Hepatocyte (in vitro differentiated cells): ENCODE results near the gene ITPR1. TPM values are rescaled to one million over a fixed set of nuclear protein-coding genes. Genes with fewer than 3 reads are reported as not detected.

Source experiments
- DNase-seq: peaks from one replicate; pipeline ENCODE4 v3.0.0-alpha.2; 2016; ENCODE audit warnings: low spot score
- H2AFZ ChIP-seq: fragments of 200-600 bp; sonication (generic); 2 replicates; pipeline ENCODE4 v1.6.0; 2016; ENCODE audit warnings: antibody characterized with exemption, mild to moderate bottlenecking
- H3K27ac ChIP-seq: fragments of 200-600 bp; sonication (generic); 2 replicates; pipeline ENCODE4 v1.5.1; 2016; ENCODE audit warnings: mild to moderate bottlenecking
- H3K27me3 ChIP-seq: fragments of 200-600 bp; sonication (generic); 2 replicates; pipeline ENCODE4 v1.6.1; 2016
- H3K36me3 ChIP-seq: fragments of 200-600 bp; sonication (generic); replicated peaks from 2 replicates; pipeline ENCODE4 v1.5.1; 2016; ENCODE audit warnings: low read depth; ENCODE audit not compliant: insufficient read depth
- H3K4me1 ChIP-seq: fragments of 200-600 bp; sonication (generic); 2 replicates; pipeline ENCODE4 v1.5.1; 2016; ENCODE audit warnings: mild to moderate bottlenecking, moderate library complexity; ENCODE audit not compliant: insufficient read depth
- H3K4me2 ChIP-seq: fragments of 200-600 bp; sonication (generic); 2 replicates; pipeline ENCODE4 v1.6.0; 2016
- H3K4me3 ChIP-seq: fragments of 200-600 bp; sonication (generic); 2 replicates; pipeline ENCODE4 v1.5.1; 2016; ENCODE audit warnings: mild to moderate bottlenecking
- H3K79me2 ChIP-seq: fragments of 200-600 bp; sonication (generic); 2 replicates; pipeline ENCODE4 v1.6.0; 2017; ENCODE audit warnings: mild to moderate bottlenecking
- H3K9me2 ChIP-seq: fragments of 200-600 bp; sonication (generic); replicated peaks from 2 replicates; pipeline ENCODE4 v1.6.0; 2017; ENCODE audit warnings: mild to moderate bottlenecking; ENCODE audit not compliant: insufficient read depth
- H3K9me3 ChIP-seq: fragments of 200-600 bp; sonication (generic); 2 replicates; pipeline ENCODE4 v1.5.1; 2016; ENCODE audit warnings: low read depth, mild to moderate bottlenecking
- H4K20me1 ChIP-seq: fragments of 200-600 bp; sonication (generic); 2 replicates; pipeline ENCODE4 v1.6.0; 2016; ENCODE audit warnings: mild to moderate bottlenecking; ENCODE audit not compliant: insufficient read depth, poor library complexity, severe bottlenecking
- CTCF ChIP-seq: fragments of 200-600 bp; sonication (generic); IDR thresholded peaks from 2 replicates; pipeline ENCODE4 v1.5.1; 2016; ENCODE audit warnings: antibody characterized with exemption, mild to moderate bottlenecking; ENCODE audit not compliant: poor library complexity
- EZH2 ChIP-seq: fragments of 200-600 bp; sonication (generic); IDR thresholded peaks from 2 replicates; pipeline ENCODE4 v1.6.1; 2016; ENCODE audit warnings: antibody characterized with exemption, mild to moderate bottlenecking, borderline replicate concordance
- EZH2phosphoT487 ChIP-seq: fragments of 200-600 bp; sonication (generic); IDR thresholded peaks from one replicate; pipeline ENCODE4 v1.6.1; 2018; ENCODE audit warnings: antibody characterized with exemption, mild to moderate bottlenecking, low read depth, moderate library complexity; ENCODE audit not compliant: unreplicated experiment, severe bottlenecking
- WGBS: methylation state at CpG from one replicate; pipeline ENCODE4 v1.1.6; 2016; ENCODE audit warnings: low lambda C conversion rate; ENCODE audit errors: missing lambda C conversion rate; 5-methylcytosine and 5-hydroxymethylcytosine counted together
- polyA plus RNA-seq: library from polyadenylated mRNA; unstranded; fragments of >200 nt; fragmentation: Nextera tagmentation; extraction: Ambion mirVana; gene quantifications from 2 replicates; pipeline ENCODE4 v1.2.1, GENCODE V29; 2016
- total RNA-seq: library from RNA; depleted of rRNA; stranded (reverse); fragments of >200 nt; gene quantifications from 2 replicates; pipeline ENCODE4 v1.2.3, GENCODE V29; 2014

ITPR1 gene
- total and polyA plus RNA-seq, 2 experiments from 2014 or later: 46.8 to 90.8 TPM

- no peak for DNase-seq
- H3K79me2 ChIP-seq: no peaks in the 10 kb centered on the region
- no peaks in the 10 kb centered on the region for H3K9me3 ChIP-seq
- no peaks in the 10 kb centered on the region for H3K9me2 ChIP-seq
- H3K27ac ChIP-seq: no peak overlapping the region
- H3K4me2 ChIP-seq: no peak overlapping the region
- H3K36me3 ChIP-seq: no peaks in the 10 kb centered on the region
- H4K20me1 ChIP-seq: no peaks in the 10 kb centered on the region
- H3K4me3 ChIP-seq: no peak overlapping the region
- WGBS: 69% methylated on average over 3 of the region's 3 CpGs
- no peaks in the 10 kb centered on the region for H3K27me3 ChIP-seq
- no peak for TF ChIP-seq EZH2phosphoT487
- TF ChIP-seq EZH2: no peak
- no peak for TF ChIP-seq CTCF
- no peak overlapping the region for H2AFZ ChIP-seq
- H3K4me1 ChIP-seq: peaks cover 5% of the 10 kb centered on the region
Measured at GRCh38 chr3:4835616-4836043, 342.5 kb downstream of the ITPR1 start.

DNA sequence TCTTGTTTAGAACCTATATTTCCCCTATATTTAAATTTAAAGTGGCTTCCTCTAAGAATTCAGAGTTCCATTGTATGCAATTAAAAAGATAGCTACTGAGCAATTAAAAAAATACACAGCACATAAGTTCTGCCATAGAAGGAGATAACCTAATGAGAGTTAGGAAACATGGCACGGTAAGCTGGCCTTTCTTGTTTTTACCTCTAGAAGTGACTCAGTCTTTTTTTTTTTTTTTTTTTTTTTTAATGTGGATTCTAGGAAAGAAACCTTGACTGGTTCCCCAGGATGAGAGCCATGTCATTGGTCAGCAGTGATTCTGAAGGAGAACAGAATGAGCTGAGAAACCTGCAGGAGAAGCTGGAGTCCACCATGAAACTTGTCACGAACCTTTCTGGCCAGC is 343.4 kb downstream of the ITPR1 start:
- WGBS: 98% methylated on average over 2 of the region's 2 CpGs

GRCh38 chr3:4837374-4837930 is 344.3 kb downstream of the ITPR1 start:
- Histone ChIP-seq H2AFZ (no peak overlapping the region), H3K9me2 (no peaks in the 10 kb centered on the region), H3K4me1 (no peaks in the 10 kb centered on the region), H4K20me1 (no peaks in the 10 kb centered on the region), H3K9me3 (no peaks in the 10 kb centered on the region), H3K36me3 (no peaks in the 10 kb centered on the region), H3K4me3 (no peak overlapping the region), H3K4me2 (no peak overlapping the region), H3K27ac (no peak overlapping the region), H3K27me3 (no peaks in the 10 kb centered on the region), H3K79me2 (no peaks in the 10 kb centered on the region)
- DNase-seq: no peak
- no peak for TF ChIP-seq EZH2
- no peak for TF ChIP-seq CTCF
- no peak for TF ChIP-seq EZH2phosphoT487
- 65% methylated on average over 5 of the region's 5 CpGs for WGBS

More for the DNA sequence above, 343.4 kb downstream of the ITPR1 start:
- DNase-seq: no peak
- Histone ChIP-seq H3K4me1 (no peaks in the 10 kb centered on the region), H3K9me3 (no peaks in the 10 kb centered on the region), H2AFZ (no peak overlapping the region), H3K36me3 (no peaks in the 10 kb centered on the region), H3K4me3 (no peak overlapping the region), H3K27me3 (no peaks in the 10 kb centered on the region), H3K27ac (no peak overlapping the region), H3K4me2 (no peak overlapping the region), H3K9me2 (no peaks in the 10 kb centered on the region), H3K79me2 (no peaks in the 10 kb centered on the region), H4K20me1 (no peaks in the 10 kb centered on the region)
- no peak for TF ChIP-seq EZH2phosphoT487
- no peak for TF ChIP-seq EZH2
- no peak for TF ChIP-seq CTCF
